Myocyte (in vitro differentiated cells): Measurements from ENCODE around the gene EPHA2. TPM values are rescaled to one million over a fixed set of nuclear protein-coding genes. Genes with fewer than 3 reads are reported as not detected.

Source experiments
- DNase-seq: peaks from one replicate; pipeline ENCODE4 v3.0.0-alpha.2; 2012; ENCODE audit warnings: low read depth
- total RNA-seq: library from RNA; depleted of rRNA; stranded (reverse); fragments of >200 nt; gene quantifications from 2 replicates; pipeline ENCODE4 v1.2.3, GENCODE V29; 2014

EPHA2 gene
- total RNA-seq, 1 donor from 2014 or later = 18.1 TPM

DNA sequence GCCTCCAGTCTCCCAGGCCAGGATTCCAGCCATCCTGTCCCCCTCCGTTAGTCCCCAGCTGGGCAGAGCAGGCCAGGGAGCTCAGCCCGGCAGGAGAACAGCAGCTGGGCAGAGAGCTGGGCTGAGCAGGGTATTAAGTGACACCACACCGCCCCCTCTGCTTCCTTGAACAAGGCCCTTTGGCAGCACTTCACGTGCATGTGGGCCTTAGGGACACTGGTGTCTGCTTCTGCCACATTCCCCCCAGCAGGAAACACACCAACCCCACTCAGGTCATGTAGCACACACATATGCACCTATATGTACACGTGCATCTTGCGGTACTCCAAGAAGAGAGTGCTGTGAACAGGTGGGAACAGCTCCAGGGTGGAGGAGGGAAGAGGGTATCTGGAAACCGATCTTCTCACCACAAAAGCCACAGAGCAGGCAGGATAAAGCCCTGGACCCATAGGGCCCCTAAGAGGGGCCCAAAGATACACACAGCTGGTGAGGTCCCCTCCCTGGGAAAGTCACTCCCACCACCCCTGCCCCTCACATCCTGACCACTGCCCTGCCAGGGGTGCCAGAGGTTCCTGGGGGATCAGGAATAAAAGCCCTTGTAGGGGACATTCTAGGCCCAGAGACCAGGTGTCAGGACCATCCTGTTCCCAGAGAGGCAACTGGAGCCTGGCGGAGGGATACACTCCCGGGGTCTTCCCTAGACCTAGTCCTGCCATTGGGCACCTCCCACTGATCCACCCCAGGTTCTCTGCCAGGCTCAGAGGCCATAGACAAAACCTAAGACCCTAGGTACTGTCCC is 4.5 kb downstream of the EPHA2 start:
- DNase-seq = peak; percentile 89

GRCh38 chr1:16150508-16150907 is 5.4 kb downstream of the EPHA2 start:
- no peak for DNase-seq

DNA sequence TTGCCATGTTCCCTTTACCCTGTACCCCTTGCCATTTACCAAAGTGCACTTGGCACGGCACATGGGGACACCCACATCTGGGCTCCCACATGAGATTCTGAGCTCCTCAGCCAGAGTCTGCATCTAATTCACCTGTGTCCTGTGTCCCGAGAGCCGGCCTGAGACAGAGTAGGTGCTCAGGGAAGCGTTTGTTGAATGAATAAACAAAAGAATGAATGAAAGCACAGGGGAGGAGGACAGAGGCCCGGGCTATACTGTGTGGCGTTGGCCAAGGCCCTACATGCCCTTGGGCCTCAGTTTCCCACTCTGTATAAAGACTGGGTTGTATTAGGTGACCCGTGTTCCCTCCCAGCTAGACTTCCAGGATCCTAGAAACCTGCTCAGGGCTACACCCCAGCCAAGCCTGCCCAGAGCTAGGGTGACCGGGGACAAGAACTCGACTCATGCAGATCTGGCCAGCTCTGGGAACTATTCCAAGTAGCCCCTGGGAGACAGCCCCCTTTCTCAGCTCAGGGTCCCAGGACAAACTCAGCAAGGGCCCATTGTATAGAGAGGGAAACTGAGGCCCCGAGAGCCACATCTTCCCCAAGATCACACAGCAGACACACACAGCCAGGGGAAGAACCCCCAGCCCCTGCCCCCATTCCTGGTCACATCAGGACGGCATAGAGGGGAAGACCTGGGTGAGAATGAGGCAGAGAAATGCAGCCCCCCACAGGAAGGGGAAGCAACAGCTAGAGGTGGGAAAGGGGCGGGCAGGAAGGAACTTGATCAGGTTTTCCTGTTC is 6.0 kb downstream of the EPHA2 start:
- DNase-seq = no peak

- DNase-seq = no peak
Observed at GRCh38 chr1:16149146-16149545, 6.7 kb downstream of the EPHA2 start.

GRCh38 chr1:16148329-16149092 is 7.4 kb downstream of the EPHA2 start:
- no peak for DNase-seq

DNA sequence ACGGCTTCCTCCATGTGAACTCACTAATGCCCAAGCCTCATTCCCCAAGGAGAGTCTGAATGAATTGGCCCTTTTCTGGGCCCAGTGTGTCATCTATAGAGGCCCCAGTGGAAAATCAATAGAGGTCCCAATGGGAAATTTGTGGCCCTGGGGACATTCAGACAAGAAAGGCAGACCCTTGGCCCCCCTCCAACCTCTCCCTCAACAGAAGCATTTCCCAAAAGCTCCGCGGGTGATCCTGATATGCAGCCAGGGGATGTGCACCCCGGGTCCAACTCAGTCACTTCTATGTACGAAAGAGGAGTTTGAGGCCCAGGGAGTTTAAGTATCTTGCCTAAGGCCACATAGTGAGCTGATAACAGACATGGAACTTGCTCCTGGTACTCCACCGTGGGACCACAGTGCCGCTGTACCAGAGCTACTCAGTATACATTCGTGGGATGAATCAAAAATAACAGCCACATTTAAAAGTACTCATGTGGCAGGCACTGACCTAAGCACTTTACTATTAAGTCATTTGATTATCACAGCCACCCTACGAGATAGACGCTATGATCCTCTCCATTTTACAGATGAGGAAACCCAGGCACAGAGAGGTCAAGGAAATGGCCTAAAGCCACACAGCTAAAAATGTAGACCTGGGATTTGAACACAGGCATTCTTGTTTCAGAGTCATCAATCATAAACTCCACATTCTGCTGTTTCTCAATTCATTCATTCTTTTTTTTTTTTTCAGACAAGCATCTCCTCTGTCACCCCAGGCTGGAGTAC is 8.5 kb downstream of the EPHA2 start:
- DNase-seq = no peak

GRCh38 chr1:16146279-16147155 is 9.4 kb downstream of the EPHA2 start:
- peak; percentile 89 for DNase-seq

DNA sequence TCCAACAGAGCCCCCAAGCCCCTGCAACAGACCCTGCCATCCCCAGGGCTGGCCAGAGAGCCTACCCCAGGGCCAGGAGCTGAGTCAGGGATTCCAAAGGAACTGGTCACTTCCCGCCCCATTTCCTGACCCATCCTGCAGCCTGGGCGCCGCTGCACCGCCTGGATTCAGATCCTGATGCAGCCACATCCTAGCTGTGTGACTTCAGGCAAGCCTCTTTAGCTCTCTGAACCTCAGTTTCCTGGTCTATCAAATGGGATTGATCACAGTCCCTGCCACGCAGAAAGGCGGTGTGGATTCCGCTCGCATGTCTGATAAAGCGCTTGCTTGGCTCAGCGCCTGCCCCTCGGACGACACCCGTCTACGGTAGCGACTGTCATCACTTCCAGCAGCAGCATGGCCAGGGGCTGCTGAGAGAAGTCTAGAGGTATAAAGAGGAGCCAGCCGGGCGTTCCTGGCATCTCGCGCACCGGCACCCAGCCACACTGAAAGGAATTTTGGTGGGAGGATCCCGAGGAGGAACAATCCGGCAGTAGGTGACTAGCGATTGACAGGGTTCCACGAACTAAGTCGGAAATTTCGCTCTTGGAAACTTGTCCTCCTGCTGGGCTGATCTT is 10.1 kb downstream of the EPHA2 start:
- DNase-seq = peak; percentile 86

- DNase-seq = peak; percentile 92
Observed at GRCh38 chr1:16145030-16145661, 10.7 kb downstream of the EPHA2 start.

DNA sequence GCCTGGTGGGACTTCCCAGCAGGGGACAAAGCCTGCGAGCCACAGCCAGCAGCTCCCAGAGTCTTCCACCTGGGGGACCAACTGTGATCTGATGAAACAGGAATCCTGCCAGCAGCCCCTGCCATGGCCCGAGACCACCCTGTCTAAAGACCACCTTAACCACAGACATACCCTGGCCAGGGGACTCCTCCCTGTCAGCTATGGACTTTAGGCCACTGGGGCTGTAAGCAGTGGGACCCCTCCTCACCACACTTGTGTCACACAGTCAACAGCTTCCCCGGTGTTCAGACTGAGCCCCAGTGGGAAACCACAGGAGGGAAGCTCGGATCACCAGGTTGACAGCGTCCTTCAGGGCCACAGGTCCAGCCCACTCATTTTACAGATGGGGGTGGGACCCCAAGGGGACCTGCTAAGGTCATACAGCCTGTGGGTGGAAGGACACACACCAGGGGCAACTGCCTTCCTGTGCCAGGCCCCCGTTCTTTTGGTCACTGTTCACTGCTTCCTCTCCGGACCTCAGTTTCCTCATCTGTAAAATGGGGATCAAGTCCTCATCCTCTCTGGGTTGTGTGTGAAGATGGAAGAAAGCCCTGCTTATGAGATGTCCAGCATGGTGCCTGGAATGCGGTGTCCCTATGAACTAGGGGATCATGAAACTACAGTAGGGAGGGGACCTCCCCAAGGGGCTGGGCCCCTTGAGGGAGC is 11.4 kb downstream of the EPHA2 start:
- DNase-seq = no peak

GRCh38 chr1:16143566-16144324 is 12.1 kb downstream of the EPHA2 start:
- DNase-seq = no peak

- DNase-seq = no peak
Observed at GRCh38 chr1:16143005-16143565, 12.8 kb downstream of the EPHA2 start.

DNA sequence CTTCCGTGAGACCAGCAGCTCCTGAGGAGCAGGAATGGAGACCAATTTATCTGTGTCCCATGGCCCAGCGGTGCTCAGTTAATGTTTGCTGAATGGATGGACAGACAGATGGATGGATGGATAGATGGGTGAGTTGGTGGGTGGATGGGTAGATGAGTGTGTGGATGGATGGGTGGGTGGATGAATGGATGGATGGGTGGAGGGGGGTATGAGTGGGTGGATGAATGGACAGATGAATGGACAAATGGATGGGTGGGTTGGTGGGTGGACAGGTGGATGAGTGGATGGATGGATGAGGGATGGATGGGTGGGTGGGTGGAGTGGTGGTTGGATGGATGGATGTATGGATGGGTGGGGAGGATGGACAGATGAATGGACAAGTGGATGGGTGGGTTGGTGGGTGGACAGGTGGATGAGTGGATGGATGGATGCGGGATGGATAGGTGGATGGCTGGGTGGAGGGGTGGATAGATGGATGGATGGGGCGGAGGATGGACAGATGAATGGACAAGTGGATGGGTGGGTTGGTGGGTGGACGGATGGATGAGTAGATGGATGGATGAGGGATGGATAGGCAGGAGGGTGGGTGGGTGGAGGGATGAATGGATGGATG is 13.4 kb downstream of the EPHA2 start:
- no peak for DNase-seq

- DNase-seq = no peak
Observed at GRCh38 chr1:16141573-16142336, 14.1 kb downstream of the EPHA2 start.

GRCh38 chr1:16140068-16140596 is 15.7 kb downstream of the EPHA2 start:
- no peak for DNase-seq

DNA sequence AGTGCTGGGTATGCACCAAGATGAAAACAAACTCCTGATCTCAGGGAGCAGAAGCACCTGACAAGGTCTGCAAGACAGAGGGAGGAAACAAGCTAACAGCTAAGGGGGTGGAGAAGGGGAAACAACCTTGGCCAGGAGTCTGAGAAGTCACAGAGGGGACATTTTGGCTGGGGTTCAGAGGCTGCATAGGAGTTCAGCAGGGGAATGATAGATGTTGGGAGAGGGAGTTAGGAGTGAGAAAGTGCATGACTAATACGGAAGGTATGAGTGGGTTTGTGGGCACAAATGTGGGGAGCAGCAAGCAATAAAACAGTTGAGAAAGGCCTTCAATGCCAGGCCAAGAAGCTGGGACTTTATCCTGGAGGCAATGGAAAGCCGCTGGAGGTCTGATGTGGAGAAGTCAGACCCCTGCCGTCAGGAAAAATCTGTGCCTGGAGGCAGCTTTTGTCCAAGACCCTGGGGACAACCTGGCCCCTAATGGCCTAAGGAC is 16.4 kb downstream of the EPHA2 start:
- peak; percentile 93 for DNase-seq
